Calu3 (cell line): ENCODE measurements around the gene NCKAP1. TPM values are rescaled to one million over a fixed set of nuclear protein-coding genes. Genes with fewer than 3 reads are reported as not detected.
A peak's percentile ranks its signal among the peaks of the same experiment; 100 is the strongest.

ENCODE experiments used
- BruUV-seq: library from RNA; stranded (reverse); fragments of 400-500 nt; replicated peaks from 2 replicates; lab custom pipeline; 2021; lab: Mats Ljungman, UMichigan
- CTCF ChIA-PET: fragments of 300-600 bp; sonication (Branson Sonifier 250); formaldehyde crosslinking; loops from one replicate; lab custom pipeline; 2022; ENCODE audit warnings: antibody characterized with exemption; lab: Charles Lee
- DNase-seq: peaks from one replicate; pipeline ENCODE4 v3.0.0; 2022
- H3K27ac Mint-ChIP-seq: one replicate; pipeline ENCODE4 v1.8.0; 2022; ENCODE audit warnings: mixed read lengths; ENCODE audit not compliant: unreplicated experiment
- H3K27me3 Mint-ChIP-seq: one replicate; pipeline ENCODE4 v1.8.0; 2022; ENCODE audit warnings: mixed read lengths; ENCODE audit not compliant: unreplicated experiment
- H3K36me3 Mint-ChIP-seq: one replicate; pipeline ENCODE4 v1.8.0; 2022; ENCODE audit warnings: mild to moderate bottlenecking, moderate library complexity, mixed read lengths; ENCODE audit not compliant: insufficient read depth, unreplicated experiment
- H3K4me1 Mint-ChIP-seq: one replicate; pipeline ENCODE4 v1.8.0; 2022; ENCODE audit warnings: mild to moderate bottlenecking, low read depth, mixed read lengths; ENCODE audit not compliant: unreplicated experiment
- H3K4me3 Mint-ChIP-seq: one replicate; pipeline ENCODE4 v1.8.0; 2022; ENCODE audit warnings: mild to moderate bottlenecking, low read depth, moderate library complexity, mixed read lengths; ENCODE audit not compliant: unreplicated experiment
- H3K9me3 Mint-ChIP-seq: one replicate; pipeline ENCODE4 v1.8.0; 2022; ENCODE audit warnings: low read depth, mixed read lengths; ENCODE audit not compliant: unreplicated experiment
- intact Hi-C: fragments of 100-400 bp; cut with micrococcal nuclease; formaldehyde crosslinking; loops from one replicate; pipeline ENCODE4 v1.10.0; 2022; ENCODE audit not compliant: unreplicated experiment
- total RNA-seq: library from RNA; stranded (reverse); gene quantifications from 2 replicates; pipeline ENCODE4 v1.2.3, GENCODE V29; 2022
- TF ChIP-seq, protein P1 (sequence below): fragments of 200-600 bp; IDR thresholded peaks from one replicate; pipeline ENCODE4 v1.8.0; 2022; ENCODE audit warnings: antibody characterized with exemption; ENCODE audit not compliant: unreplicated experiment

The NCKAP1 gene
- total RNA-seq, 1 experiment from 2014 or later = 157 TPM

DNA sequence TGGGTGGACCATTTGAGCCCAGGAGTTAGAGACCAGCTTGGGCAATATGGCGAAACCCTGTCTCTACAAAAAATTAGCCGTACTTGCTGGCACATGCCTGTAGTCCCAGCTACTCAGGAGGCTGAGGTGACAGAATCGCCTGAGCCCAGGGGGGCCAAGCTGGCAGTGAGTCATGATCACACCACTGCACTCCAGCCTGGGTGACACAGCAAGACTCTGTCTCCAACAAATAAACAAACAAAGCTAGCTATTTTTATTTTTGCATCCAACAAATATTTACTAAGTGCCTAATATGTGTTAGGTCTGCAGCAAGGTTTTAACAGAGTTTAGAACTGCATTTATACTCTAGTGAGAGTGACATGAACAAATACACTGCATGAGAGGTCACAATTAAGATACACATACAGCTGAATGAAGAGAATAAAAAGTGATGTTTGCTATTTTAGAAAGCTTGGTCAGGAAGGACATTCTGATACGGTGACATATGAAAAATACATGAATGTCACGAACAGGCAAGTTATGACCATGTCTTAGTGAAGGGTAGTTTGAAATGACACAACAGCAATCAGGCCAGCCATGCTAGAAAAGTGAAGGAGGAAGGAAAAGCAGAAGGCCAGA, 88.6 kb downstream of the NCKAP1 start:
- Mint-ChIP-seq H3K4me3 (no peak overlapping the region), H3K4me1 (peaks cover 18% of the 10 kb centered on the region), H3K27ac (peak overlapping the region; percentile 3), H3K9me3 (no peaks in the 10 kb centered on the region), H3K36me3 (peaks cover 22% of the 10 kb centered on the region), H3K27me3 (no peaks in the 10 kb centered on the region)
- TF ChIP-seq, protein P1, sequence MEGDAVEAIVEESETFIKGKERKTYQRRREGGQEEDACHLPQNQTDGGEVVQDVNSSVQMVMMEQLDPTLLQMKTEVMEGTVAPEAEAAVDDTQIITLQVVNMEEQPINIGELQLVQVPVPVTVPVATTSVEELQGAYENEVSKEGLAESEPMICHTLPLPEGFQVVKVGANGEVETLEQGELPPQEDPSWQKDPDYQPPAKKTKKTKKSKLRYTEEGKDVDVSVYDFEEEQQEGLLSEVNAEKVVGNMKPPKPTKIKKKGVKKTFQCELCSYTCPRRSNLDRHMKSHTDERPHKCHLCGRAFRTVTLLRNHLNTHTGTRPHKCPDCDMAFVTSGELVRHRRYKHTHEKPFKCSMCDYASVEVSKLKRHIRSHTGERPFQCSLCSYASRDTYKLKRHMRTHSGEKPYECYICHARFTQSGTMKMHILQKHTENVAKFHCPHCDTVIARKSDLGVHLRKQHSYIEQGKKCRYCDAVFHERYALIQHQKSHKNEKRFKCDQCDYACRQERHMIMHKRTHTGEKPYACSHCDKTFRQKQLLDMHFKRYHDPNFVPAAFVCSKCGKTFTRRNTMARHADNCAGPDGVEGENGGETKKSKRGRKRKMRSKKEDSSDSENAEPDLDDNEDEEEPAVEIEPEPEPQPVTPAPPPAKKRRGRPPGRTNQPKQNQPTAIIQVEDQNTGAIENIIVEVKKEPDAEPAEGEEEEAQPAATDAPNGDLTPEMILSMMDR = no peak
- DNase-seq = peak; percentile 9
- BruUV-seq = no TSS peak
- intact Hi-C loops = no loop called here
- CTCF ChIA-PET = no interaction called here

DNA sequence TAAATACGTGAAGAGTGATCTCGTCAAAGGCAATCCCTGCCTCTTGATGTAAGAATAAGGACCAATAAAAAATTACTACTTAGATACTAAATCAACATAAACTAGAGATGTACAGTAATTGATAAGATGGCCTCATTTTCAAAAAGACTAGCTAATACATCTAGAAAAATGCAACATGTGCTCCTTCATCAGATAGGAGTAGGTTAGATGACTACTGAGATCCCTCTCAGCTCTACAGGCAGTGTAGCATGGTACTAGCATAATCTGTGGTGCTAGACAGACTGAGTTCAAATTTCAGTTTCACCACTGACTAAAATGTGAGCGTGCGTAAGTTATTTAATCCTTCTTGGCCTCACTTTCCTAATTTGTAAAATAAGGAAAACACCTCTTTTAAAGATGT, 89.2 kb downstream of the NCKAP1 start:
- CTCF ChIA-PET = no interaction called here
- H3K4me1 Mint-ChIP-seq = peaks cover 18% of the 10 kb centered on the region

DNA sequence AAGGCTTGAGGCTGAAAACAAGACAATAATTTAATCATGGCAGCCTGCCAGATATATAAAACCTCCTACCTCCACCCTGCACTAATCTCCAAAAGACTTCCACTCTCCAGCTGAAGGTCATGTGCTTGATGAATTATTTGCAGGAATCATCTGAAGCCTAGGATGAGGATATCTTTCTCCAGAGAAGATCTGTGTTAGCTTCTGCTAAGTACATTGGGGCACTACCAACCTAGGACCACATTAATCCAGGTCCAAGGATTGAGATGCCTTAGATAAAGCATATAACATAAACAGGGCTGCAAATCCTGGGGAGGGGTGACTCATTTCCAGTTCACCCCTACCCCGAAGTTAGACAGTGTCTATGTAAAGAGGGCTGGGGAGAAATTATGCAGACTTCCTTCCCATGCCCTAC, 91.3 kb downstream of the NCKAP1 start:
- DNase-seq = no peak

More for the DNA sequence above, 89.2 kb downstream of the NCKAP1 start:
- no peak overlapping the region for H3K4me3 Mint-ChIP-seq
- H3K9me3 Mint-ChIP-seq = no peaks in the 10 kb centered on the region
- H3K36me3 Mint-ChIP-seq = peaks cover 23% of the 10 kb centered on the region
- intact Hi-C loops = no loop called here
- BruUV-seq = no TSS peak
- no peak overlapping the region for H3K27ac Mint-ChIP-seq
- DNase-seq = no peak
- TF ChIP-seq, protein P1 = no peak
- no peaks in the 10 kb centered on the region for H3K27me3 Mint-ChIP-seq

DNA sequence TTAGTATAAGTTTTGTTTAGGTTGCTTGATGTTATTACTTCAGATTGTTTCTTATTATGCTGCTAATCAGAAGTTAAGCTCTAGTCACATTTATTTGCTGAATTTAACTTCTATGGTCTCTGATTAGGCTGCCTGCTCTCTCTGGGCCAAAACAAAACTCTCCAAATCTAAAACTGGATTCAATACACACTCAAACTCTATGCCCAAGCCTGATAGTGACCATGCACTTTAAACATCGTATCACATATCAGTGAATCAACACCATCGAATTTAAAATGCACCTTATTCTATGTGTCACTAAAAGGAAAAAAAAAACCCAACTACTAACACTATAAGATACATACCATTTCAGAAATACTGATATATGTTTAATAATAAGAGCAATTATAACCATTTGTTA, 94.9 kb downstream of the NCKAP1 start:
- TF ChIP-seq, protein P1 = no peak
- Mint-ChIP-seq H3K9me3 (no peaks in the 10 kb centered on the region), H3K36me3 (peaks cover 19% of the 10 kb centered on the region), H3K27ac (no peak overlapping the region), H3K27me3 (no peaks in the 10 kb centered on the region), H3K4me1 (peaks cover 9% of the 10 kb centered on the region), H3K4me3 (no peak overlapping the region)
- DNase-seq = no peak
- CTCF ChIA-PET = no interaction called here
- no TSS peak for BruUV-seq
- intact Hi-C loops = no loop called here

More for the DNA sequence above, 91.3 kb downstream of the NCKAP1 start:
- intact Hi-C loops = no loop called here
- Mint-ChIP-seq H3K27ac (no peak overlapping the region), H3K27me3 (no peaks in the 10 kb centered on the region), H3K9me3 (no peaks in the 10 kb centered on the region), H3K4me3 (no peak overlapping the region), H3K36me3 (peaks cover 16% of the 10 kb centered on the region), H3K4me1 (peaks cover 18% of the 10 kb centered on the region)
- no TSS peak for BruUV-seq
- CTCF ChIA-PET = interaction anchor here (0.5 kb wide), 1 partner anchor 374 kb away, joined by 7 read pairs; no protein-coding TSS in a partner anchor
- TF ChIP-seq, protein P1 = no peak
